PFSK-1 (cell line): Measurements from ENCODE around the gene HNF1A.

Source experiments
- FOXP2 ChIP-seq: optimal IDR thresholded peaks from 2 replicates; pipeline ENCODE3; 2011; ENCODE audit warnings: borderline replicate concordance, control low read depth, inconsistent platforms; ENCODE audit not compliant: insufficient read depth; ENCODE audit errors: extremely low read length, extremely low read depth
- POLR2AphosphoS5 ChIP-seq: IDR thresholded peaks from 2 replicates; pipeline ENCODE4 v1.6.1; 2012; ENCODE audit warnings: low read depth, mild to moderate bottlenecking, control low read depth, low read length, moderate library complexity
- REST ChIP-seq, 2 experiments: IDR thresholded peaks; 2 replicates each; pipeline versions ENCODE4 v1.6.1 to v1.8.0; 2011 to 2012; ENCODE audit warnings: low read depth in 2 of 2, low read length in 2 of 2, control low read depth in 1 of 2, inconsistent platforms in 1 of 2, mild to moderate bottlenecking in 1 of 2, moderate library complexity in 1 of 2; ENCODE audit not compliant: insufficient read depth in 1 of 2
- SIN3A ChIP-seq: IDR thresholded peaks from 2 replicates; pipeline ENCODE4 v1.6.1; 2012; ENCODE audit warnings: mild to moderate bottlenecking, low read length, moderate library complexity, borderline replicate concordance; ENCODE audit not compliant: insufficient read depth
- TAF1 ChIP-seq: IDR thresholded peaks from 2 replicates; pipeline ENCODE4 v1.6.1; 2012; ENCODE audit warnings: low read length, control low read depth, borderline replicate concordance; ENCODE audit not compliant: insufficient read depth

The HNF1A gene

GRCh38 chr12:120992989-120993388 is 14.6 kb downstream of the HNF1A start:
- TF ChIP-seq POLR2AphosphoS5, result no peak
- TF ChIP-seq SIN3A, result no peak
- no peak for TF ChIP-seq FOXP2
- TF ChIP-seq TAF1, result no peak
- no peak for TF ChIP-seq REST (IDR thresholded peaks at IDR 0.05; ENCODE audit: insufficient read depth in 1 of 2, low read depth in 2 of 2, low read length in 2 of 2)

GRCh38 chr12:120993496-120993895 is 15.2 kb downstream of the HNF1A start:
- TF ChIP-seq SIN3A, result no peak
- no peak for TF ChIP-seq FOXP2
- TF ChIP-seq REST (IDR thresholded peaks at IDR 0.05; ENCODE audit: insufficient read depth in 1 of 2, low read depth in 2 of 2, low read length in 2 of 2), result no peak
- no peak for TF ChIP-seq POLR2AphosphoS5
- no peak for TF ChIP-seq TAF1

- TF ChIP-seq SIN3A (no peak), REST (IDR thresholded peaks at IDR 0.05; ENCODE audit: insufficient read depth in 1 of 2, low read depth in 2 of 2, low read length in 2 of 2) (no peak), POLR2AphosphoS5 (no peak), FOXP2 (no peak), TAF1 (no peak)
Measured at GRCh38 chr12:120994059-120994458, 15.7 kb downstream of the HNF1A start.

GRCh38 chr12:120994589-120995337 is 16.4 kb downstream of the HNF1A start:
- TF ChIP-seq FOXP2 (no peak), REST (IDR thresholded peaks at IDR 0.05; ENCODE audit: insufficient read depth in 1 of 2, low read depth in 2 of 2, low read length in 2 of 2) (no peak), TAF1 (no peak)
